Hematopoietic multipotent progenitor cell treated with erythropoietin and hydrocortisone succinate and interleukin-3 and kit ligand, for 15 days (in vitro differentiated cells): ENCODE measurements around the gene EPHA4.

ENCODE experiments used
- DNase-seq: peaks from one replicate; pipeline ENCODE4 v3.0.0-alpha.2; 2015; ENCODE audit warnings: low spot score

EPHA4 gene

DNA sequence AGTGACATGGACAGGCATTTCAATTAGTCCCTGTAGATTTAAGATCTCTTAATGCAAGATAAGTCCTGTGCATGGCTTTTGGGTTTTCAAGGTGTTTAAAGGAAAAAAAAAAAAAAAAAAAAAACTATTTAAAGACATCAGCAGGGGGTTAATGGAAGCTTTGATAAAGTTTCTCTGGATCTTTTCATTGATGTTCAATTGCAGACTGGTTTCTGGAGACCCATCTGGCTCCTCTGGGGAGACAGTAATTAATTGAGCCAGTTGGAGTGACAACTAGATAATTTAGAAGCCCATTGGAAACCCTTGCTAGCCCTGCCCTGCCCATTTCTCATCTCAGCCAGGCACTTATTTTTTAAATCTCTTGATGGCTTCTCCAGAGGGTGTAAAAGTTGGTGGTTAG lies 98.7 kb downstream of the EPHA4 start:
- DNase-seq, result no peak

DNA sequence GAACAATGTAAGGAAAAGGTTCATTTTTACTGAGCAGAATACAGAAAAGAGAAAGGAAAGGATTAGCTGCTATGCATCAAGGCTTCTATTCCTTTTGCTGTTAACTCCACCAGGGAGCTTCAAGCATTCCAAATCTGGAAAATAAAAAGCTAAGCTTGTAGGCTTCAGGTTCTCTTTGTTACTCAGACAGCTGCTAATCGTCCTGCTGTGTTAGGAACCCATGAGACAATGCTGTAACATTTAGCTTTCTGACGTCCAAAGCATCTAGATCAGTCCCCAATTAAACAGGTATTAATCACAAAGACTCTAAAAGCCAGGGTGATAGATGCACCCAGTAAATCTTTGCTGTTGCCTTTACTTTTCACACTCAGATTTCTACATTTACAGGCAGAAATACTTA lies 103.8 kb downstream of the EPHA4 start:
- DNase-seq, result no peak

DNA sequence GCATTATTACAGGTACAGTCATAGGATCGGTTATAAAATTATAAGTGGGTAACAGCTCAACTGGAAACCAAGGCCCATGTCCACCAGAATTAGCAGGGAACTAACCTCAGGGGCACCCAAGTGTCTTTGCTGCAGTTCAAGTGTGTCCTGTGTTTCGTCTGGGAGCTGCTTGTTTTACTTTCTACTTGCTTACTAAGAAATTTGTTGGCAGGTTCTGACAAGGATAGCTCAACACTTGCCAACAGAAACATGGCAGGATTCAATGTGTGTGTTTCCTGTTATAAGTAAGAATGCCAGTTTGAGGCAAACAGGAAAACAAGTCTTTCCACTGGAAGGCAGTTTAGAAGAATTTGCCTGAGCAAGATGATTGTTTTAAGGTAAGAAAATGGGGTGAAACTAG lies 104.5 kb downstream of the EPHA4 start:
- no peak for DNase-seq

DNA sequence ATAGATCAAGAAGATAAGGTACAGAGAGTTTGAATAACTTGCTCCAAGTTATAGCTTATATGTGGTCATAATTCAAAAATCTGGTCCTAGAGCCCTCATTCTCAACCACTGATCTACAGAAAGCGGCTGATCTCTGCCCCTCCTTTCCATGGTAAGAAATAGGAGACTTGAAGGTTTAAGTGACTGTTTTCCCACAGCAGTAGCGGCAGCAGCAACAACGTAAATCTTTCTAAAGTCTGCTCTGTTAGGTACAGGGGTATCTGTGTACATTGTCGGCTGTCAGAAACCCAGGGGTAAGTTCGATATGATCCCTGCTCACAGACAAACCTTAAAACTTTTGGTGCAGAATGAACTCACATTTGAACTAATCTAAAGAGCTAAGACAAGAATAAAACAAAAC lies 105.4 kb downstream of the EPHA4 start:
- no peak for DNase-seq

DNA sequence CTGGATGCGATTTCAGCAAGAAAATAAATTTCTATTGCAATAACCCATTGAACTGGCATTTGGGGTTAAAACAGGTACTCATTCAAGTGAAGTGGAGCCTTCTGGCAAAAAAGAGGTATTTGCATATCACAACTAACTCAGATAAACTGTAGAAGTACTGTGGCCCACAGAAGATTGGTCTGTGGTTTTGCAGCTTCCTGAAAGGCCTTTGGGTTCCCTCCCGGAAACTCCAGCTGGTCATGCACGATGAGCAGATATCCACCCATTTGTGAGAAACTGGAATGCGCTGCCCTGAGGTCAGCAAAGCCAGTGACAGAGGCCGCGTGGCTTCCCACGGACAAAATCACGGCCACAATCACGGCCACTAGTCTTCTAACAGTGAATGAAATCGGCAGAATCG lies 106.3 kb downstream of the EPHA4 start:
- DNase-seq, result no peak

DNA sequence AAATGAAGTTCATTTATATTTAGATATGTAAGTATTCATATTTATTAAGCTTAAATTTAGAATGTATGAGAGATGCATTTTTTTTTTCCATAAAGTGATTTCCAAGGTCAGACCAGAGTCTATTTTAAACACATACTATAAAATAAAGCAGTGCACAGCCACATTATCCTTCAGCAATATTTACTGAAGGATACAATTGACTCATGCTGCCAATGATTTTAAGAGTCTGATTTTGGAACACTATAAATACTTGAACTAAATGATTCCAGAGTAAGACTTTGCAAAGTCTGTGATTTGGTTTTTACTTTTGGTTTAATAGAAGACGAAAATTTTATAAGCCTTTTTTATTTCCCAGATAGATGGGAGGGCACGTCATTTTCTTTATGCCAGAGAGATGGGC lies 107.1 kb downstream of the EPHA4 start:
- DNase-seq, result no peak

DNA sequence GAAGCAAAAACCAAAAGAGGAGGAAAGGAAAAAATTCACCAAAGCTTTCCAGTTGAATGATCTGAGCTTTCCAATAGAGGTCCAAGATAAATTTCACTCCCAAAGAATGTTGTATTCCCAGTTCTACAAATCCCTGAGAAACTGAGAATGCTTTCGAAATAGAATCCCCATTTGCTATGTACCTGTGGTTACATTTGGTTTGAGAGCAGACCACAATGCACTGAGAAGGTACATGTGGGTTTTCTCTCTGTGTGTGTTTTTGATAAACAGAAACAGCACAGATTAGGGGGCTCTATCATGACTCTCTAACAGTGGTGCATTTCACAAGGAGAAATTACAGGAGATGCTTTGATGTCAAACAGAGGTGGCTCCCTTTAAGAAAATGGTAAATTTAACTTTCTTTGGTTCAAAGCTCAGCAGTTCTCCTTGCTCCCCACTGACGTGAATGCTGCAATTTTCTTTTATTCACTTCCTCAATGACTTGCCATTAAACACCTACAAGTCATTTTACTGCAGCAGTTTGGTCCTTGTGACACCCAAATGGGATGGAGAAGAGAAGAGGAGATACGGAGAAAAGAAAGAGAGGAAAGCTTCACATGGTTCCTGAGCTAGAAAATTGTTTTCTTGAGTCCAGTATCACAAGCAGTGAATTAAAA lies 108.7 kb downstream of the EPHA4 start:
- no peak for DNase-seq

DNA sequence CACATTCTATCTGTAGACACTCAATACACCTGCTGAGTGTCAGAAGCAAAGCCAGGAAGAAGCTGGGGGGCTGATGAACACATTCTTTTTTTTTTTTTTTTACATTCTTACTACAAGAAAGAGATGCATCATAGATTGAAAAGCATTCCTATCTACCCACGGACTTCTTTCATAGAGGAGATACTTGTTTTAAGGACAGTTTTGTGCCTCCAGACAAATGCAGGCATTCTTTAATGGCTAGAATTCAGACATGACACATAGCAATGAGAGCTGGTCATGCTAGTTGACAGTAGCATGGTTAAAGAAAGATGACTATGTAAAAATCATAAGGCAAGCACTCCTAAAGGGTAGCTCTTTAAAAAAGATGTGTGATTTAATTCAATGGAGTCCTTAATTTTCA lies 110.2 kb downstream of the EPHA4 start:
- DNase-seq, result no peak

DNA sequence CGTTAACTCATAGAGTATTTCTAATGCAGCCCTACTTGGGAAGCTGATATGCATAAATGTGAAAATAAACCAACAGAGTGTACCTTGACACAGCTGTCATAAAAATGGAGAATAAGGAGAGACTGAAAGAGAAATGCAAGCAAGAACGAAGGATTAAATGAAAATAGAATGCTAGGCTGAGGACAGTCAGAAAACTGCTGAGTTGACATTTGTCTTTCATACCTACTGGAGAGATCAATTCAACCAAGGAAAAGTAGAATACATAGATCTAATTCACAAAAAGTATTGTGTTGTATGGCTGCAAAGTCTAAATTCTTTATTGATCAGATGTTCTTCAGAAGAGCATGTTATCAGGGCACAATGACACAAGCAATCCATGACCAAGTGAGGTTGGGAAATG lies 112.0 kb downstream of the EPHA4 start:
- no peak for DNase-seq

DNA sequence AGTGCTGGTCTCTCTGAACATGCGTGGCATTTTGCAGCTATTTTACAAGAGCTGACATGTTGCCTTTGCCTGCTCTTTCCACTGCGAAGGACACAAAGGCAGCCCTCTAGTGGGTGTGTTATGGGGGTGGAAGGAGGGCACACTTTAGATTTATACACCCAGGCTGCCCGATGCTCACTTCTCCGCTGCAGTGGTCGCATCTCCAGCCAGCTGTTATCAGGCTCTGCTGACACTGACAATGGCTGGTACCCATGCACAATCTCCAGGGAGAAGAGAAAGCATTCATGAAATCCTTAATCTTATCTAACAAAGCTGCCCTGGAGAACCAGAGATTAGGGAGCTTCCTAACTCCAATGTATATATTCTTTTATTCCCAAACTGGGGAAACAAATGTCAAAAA lies 113.5 kb downstream of the EPHA4 start:
- DNase-seq, result no peak

DNA sequence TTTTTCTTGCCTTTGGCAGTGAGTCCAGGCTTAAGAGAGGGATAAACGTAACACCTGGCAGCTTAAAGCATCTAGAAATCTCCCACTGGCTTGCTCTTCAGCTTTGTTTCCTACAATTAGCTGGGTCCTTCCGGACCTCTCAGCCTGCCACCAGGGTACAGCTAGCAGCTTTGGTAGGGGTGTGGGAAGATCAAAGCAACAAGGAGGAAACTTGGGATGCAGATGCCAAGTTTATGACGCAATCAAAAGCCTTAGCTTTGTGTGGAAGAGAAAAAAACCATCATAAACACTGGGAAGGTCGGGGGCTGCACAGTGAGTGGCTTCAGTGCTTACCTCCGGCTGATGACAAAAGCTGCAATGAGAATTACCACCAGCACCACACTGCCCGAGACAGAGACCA lies 116.9 kb downstream of the EPHA4 start:
- no peak for DNase-seq

DNA sequence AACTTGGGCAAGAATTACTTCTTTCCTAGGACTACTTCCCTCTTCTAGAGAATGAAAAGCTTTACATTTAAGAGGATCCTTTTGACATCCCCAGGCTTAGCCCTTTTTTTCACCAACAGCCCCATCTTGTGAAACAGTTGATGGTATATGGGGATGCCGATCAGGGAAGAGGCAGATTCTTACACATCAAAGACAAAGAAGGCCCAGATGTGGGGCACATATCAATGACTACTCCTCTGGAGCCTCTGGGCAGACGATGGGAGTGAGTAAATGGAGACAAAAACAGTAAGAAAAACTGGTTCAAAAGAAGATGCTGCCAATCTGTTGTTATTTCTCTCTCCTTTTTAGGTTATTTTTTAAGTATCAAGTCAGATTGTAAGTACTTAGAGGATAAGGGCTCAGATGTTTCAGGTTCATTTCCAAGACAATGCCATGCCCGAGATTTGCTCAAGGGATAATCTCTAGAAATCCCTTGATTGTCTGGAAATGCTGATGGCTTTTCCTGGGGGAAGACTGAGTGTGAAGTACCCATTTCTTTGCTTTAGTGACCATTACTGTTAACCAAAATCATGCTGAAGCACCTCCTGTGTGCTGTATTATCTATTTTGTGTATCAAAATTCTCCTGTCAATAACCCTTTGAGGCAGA lies 117.5 kb downstream of the EPHA4 start:
- no peak for DNase-seq

DNA sequence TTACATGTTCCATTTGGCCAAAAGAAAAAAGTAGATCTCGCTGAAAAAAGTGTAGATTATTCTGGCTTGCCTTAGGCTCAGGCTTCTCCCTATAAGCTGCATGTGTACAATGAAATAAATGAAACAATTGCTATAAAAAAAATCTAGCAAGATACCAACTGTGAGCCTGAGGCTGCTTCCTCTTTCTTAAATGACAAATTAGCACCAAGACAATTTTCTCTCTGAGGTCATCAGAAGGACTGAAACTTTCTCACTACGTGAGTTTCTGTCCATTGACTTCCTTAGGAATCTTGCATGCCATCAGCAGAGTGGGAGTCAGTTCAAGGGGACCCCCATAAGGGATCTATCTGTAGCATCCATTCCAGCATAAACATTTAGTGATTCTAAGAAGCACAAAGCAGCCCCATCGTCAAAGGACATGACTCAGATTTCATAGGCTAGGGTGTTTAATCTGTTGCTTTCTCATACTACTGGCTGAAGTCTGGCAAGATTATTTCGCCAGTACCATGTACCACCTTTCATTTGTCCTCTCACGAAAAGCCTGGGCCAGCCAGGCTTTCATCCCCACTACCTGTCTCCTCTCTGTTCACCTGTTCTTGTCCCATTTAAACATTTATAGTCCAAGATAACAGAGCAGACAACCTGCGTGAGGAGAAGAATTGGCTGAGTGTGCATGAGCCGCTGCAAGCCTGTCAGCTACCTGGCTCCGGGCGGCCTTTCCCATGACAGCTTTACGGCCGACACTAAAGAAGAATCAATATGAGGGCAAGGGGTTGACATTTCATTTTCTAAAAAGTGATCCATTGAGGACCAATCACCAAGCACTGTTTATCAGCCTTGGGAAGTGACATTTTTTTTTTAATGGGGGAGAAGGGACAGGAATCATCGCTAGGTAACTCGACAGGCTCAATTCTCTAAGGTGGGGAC lies 120.0 kb downstream of the EPHA4 start:
- no peak for DNase-seq

DNA sequence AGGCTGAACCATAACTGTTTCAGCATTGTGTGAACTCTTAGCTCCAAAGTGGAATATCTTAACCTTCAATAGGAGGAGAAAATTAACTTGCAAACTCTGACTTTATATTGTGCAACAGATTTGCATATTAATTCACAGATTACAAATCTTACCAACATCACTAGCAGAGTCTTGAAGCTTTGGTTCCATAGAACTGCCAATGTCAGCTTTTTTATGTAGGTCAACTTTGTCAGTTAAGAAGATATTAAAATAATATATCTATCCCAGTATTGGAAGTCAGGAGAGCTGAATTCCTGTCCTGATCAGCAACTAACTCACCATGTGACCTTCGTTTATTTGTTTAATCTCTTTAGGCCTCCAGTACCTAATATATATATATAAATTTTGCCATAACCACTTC lies 121.8 kb downstream of the EPHA4 start:
- DNase-seq, result no peak

DNA sequence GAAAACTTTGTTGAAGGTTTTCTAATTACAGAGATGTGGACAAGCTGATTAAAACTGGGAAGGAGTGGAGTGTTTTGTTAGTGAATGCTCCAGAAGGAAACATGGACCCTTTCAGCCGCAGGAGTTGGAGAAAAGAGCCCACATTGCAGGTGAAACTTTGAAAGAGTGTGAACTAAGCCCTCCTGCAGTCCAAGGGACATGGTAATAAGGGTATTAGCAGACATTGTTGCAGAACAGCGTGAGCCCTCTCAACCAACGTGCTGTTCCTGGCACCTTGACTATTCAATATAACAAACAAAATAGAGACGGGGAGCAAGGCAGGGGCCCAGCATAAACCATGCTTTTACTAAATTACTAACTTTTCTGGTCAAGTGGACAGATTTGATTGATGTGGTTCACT lies 122.7 kb downstream of the EPHA4 start:
- DNase-seq, result no peak

DNA sequence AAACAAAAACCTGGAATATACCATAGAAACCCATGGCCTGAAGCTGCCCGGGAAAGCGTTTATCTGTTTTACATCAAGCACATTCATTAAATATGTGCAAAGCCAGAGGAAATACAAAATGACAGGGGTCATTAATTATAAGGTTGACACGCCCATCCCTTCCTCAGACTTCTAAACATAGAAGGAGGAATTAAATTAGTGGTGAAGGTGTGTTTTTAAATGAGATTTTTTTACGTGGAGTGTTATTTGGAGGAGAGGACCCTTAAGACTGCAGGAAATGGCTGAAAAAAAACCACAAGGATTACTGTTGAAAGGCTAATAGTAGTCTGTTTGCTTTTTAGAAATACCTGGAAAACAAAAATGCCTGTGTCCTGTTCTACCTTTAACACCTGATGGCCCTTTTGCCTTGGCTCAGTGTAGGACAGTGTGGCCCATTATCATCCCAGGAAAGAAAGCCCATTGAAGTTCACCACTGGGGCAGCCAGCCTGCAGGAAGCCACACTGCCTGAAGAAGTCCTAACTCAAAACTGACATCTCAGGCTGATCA lies 123.2 kb downstream of the EPHA4 start:
- DNase-seq, result no peak

DNA sequence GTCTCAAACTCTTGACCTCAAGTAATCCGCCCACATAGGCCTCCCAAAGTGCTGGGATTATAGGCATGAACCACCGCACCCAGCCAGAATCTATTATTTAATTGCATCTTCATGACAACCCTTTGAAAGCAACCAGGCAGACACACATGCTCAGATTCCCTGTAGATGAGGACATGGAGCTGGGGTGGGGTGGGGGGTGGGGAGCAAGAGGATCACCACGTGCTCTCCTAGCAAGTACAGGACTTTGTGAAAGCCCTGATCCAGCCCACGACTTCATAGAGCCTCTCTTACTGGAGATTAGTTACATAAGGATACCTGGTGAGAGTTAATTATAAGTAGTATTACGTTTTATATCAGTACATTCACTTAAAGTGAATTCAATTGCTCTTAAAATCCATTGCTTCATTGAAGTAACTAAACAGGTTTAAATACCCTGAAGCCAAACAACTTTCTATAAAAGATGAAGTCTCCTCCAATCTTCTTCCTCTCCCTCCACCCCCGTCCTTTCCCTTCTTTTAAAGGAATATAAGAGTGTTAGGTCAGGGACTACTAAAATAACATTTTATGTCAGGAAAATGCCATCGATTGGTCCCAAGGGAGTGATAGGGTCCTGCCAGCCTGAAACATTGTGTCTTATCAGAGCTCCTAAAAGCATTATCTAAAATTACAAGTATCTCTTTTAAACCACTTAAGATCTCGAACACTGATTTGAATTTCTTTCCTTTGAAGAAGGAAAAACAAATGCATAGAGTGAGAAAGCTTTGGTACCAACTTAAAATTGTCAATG lies 123.9 kb downstream of the EPHA4 start:
- no peak for DNase-seq

DNA sequence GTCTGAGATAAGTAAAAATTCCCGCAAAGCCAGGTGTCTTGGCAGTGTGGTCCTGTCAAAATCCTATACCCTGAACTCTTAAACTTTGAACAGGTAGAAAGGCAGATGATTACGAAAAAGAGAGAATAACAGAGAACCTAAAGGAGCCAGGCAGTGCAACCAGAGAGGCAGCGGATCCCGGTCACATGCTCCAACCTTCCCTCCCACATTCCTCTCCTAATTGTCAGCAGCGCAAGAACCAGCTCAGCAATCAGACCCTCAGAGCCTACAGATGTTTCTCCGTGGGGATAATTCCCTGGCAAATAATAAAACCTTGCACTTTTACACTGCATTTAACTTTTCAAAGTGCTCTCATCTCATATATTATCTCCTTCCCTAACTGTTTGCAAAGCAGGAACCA lies 124.8 kb downstream of the EPHA4 start:
- no peak for DNase-seq

DNA sequence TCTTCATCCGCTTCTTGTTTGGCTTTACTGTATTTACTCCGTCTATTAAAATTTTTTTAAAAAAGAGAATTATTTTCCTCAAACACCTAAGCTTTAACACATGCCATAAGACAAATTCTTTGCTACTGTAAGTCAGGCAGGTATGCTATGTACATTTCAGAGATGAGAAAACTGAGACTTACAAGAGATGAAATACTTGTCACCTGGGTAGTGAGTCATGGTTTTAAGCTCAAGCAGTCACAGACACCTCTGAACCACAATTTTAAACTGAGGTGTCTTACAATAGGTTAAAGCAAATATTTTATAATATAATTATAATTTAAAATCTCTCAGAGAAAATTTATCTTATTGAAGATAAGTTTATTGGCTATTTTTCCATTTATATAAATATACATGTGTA lies 126.0 kb downstream of the EPHA4 start:
- DNase-seq, result no peak

DNA sequence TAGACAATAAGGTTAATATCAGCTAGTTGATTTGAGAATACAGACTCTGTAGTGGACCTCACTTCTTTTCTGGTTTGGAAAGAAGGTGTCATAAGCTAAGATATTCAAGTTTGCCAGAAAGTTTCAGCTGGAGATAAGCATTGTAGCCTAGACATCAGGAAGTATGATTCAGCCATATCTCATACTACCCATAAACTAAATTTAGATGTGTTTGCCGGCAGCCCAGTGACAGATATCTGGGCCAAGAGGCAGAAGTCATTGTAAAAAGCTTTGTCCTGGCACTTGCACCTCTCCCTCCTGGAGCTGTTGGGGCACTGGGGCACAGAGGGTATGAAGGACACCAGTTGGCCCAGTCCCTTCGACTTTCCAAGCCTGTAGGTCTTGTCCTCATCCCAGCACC lies 128.0 kb downstream of the EPHA4 start:
- no peak for DNase-seq

DNA sequence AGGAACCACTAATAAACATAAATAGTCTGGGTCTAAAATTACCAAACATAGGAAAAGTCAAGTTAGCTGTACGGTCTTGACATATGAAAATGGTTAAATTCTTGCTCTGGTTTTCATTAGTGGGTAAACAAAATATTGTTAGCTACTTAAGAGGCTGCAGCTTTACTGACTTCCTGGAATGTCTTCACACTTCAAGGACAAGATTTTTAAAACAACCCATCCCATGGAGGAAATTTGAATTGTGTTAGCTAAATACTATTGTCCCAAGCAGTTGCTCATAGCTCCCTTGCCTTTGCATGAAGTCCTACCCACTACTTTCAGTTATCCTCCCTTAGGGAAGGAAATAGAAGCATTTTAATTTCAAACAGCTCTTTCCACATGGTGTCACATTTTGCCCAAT lies 128.5 kb downstream of the EPHA4 start:
- no peak for DNase-seq

DNA sequence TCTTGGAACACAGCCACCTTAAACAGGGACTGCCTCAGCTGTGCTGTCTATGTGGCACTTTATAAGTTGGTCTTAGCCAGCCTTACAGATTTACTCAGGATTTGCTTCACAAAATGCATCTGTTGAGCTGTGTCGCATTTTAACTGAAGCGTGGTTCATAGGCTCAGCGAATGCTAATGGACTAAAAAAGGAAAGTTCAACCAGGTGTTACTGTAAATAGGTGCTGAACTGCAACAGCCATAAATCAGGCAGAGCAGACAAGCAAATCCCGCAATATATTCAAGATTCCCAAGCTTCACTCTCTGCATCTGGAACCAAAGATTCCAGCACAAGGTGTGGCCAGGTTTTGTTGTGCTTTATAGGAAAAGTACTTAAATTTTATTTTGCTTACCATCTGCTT lies 130.0 kb downstream of the EPHA4 start:
- no peak for DNase-seq
